ENCODE measurements around the gene PHC1.

The PHC1 gene

DNA sequence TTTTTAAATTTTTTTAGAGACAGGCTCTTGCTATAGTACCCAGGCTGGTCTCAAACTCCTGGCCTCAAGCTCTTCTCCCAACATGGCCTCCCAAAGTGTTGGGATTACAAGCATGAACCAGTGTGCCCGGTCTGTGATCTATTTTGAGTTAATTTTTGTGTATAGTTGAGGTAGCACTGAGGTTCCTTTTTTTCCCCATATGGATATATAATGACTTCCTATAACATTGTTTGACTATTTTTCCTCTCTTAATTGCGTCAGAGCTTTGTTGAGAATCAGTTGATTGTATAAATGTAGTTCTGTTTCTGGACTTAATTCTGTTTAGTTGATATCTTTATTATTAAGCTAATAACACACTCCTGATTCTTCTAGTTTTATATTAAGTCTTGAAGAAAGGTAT lies 43.8 kb downstream of the PHC1 start:
- TF ChIP-seq, protein P1, sequence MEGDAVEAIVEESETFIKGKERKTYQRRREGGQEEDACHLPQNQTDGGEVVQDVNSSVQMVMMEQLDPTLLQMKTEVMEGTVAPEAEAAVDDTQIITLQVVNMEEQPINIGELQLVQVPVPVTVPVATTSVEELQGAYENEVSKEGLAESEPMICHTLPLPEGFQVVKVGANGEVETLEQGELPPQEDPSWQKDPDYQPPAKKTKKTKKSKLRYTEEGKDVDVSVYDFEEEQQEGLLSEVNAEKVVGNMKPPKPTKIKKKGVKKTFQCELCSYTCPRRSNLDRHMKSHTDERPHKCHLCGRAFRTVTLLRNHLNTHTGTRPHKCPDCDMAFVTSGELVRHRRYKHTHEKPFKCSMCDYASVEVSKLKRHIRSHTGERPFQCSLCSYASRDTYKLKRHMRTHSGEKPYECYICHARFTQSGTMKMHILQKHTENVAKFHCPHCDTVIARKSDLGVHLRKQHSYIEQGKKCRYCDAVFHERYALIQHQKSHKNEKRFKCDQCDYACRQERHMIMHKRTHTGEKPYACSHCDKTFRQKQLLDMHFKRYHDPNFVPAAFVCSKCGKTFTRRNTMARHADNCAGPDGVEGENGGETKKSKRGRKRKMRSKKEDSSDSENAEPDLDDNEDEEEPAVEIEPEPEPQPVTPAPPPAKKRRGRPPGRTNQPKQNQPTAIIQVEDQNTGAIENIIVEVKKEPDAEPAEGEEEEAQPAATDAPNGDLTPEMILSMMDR (IDR thresholded peaks at IDR 0.05; ENCODE audit: low read length, missing control alignments), result no peak
- no peak for DNase-seq (ENCODE audit: low read depth)
- H3K4me3 ChIP-seq (replicated peaks; ENCODE audit: low read depth, low read length), result no peak overlapping the region

DNA sequence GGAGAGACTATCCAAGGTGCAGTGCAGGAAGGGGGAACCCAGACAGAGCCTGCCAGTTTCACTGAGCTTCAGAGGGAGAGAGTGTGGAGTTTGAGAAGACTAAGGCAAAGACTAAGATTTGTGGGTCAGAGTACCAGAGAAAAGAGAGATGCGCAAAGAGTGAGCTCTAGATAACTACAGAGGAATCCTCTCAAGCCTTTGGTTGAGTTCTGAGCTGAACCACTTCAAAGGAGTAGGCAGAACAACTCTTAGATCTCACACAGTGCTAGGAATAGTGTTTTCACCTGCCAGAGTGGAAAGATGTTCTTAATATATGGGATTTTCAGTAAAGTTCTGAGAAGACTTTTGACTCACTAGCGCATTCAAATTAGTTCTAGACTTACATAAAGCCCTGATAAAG lies 45.9 kb downstream of the PHC1 start:
- H3K4me3 ChIP-seq (replicated peaks; ENCODE audit: low read depth, low read length), result no peak overlapping the region
- TF ChIP-seq, protein P1 (IDR thresholded peaks at IDR 0.05; ENCODE audit: low read length, missing control alignments), result no peak
- DNase-seq (ENCODE audit: low read depth), result no peak

DNA sequence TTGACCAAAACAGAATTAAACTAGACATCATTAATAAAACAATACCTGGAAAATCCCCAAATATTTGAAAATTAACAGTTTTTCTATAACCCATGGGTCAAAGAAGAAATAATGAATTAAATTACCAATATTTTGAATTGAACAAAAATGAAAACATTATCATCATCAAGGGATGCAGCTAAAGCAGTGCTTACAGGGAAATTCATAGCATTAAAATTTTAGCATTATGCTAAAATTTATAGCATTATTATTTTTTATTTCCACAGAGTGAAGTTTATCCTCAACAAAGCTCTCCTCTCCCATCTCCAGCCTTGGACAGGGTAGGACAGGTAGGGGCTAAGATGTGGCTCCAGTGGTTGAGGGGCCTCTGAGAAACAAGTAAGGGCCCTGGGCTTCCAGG lies 54.5 kb downstream of the PHC1 start:
- TF ChIP-seq, protein P1 (IDR thresholded peaks at IDR 0.05; ENCODE audit: low read length, missing control alignments), result no peak
- DNase-seq (ENCODE audit: low read depth), result no peak
- no peak overlapping the region for H3K4me3 ChIP-seq (replicated peaks; ENCODE audit: low read depth, low read length)

DNA sequence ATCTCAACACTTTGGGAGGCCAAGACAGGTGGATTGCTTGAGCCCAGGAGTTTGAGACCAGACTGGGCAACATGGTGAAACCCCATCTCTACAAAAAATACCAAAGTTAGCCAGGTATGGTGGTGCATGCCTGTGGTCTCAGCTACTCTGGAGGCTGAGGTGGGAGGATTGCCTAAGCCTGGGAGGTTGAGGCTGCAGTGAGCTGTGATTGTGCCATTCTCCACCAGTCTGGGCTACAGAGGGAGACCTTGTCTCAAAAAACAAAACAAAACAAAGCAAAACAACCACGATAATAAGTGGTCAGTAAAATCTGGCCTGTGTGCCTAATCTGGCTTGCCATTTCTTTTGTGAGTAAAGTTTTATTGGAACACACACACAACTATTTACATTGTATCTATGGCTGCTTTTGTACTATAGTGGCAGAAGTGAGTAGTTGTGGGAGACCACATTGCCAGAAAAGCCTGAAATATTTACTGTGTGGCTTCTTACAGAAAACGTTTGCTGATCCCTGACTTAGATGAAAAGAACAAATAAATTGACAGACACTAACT lies 55.6 kb downstream of the PHC1 start:
- TF ChIP-seq, protein P1 (IDR thresholded peaks at IDR 0.05; ENCODE audit: low read length, missing control alignments), result no peak
- DNase-seq (ENCODE audit: low read depth), result no peak
- H3K4me3 ChIP-seq (replicated peaks; ENCODE audit: low read depth, low read length), result no peak overlapping the region

DNA sequence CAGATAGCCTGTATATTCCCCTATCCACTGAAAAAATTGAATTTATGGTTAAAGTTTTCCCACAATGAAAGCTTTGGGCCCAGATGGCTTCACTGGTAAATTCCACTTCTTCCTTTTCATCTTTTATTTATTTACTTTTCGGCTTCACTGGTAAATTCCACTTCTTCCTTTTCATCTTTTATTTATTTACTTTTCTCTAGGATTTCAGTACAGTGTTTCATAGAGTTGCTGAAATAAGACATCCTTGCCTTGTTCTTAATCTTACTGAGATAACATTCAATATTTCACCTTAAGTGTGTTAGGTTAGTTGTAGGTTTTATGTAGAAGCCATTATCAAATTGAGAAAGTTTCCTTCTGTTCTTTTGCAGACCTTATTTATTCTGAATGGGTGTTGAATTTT lies 56.1 kb downstream of the PHC1 start:
- no peak overlapping the region for H3K4me3 ChIP-seq (replicated peaks; ENCODE audit: low read depth, low read length)
- DNase-seq (ENCODE audit: low read depth), result no peak
- TF ChIP-seq, protein P1 (IDR thresholded peaks at IDR 0.05; ENCODE audit: low read length, missing control alignments), result no peak

DNA sequence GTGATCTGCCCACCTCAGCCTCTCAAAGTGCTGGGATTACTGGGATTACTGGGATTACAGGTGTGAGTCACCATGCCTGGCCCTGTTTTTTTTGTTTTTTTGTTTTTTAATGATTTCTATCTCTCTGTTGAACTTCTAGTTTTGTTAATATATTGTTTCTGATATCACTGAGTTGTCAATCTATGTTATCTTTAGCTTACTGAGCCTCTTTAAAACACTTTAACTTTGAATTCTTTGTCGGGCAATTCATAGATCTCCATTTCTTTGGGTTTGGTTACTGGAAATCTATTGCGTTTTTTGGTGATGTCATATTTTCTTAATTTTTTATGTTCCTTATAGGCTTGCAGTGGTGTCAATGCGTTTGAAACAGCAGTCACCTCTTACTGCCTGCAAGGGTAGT lies 65.8 kb downstream of the PHC1 start:
- H3K4me3 ChIP-seq (replicated peaks; ENCODE audit: low read depth, low read length), result no peak overlapping the region
- no peak for DNase-seq (ENCODE audit: low read depth)
- TF ChIP-seq, protein P1 (IDR thresholded peaks at IDR 0.05; ENCODE audit: low read length, missing control alignments), result no peak

DNA sequence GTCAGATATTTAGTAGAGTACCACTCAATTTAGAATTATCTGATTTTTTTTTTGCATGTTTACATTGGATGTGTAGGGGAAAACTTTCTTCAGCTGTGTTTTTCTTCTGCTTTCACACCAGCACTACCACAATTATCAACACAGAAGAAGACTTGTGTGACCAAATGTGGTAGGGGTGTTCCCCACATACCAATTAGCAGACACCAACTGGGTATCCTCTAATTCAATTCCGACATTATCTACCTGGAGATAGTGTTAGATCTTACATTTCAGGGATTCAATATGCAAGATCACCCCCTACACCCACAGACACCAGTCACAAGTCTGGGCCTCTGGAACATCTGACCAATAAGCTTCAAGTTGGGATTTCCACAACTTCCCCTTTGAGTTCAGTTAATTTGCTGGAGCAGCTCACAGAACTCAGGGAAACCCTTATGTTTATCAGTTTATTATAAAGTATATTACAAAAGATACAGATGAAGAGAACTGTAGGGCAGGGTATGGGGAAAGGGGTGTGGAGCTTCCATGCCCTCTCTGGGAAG lies 71.0 kb downstream of the PHC1 start:
- no peak overlapping the region for H3K4me3 ChIP-seq (replicated peaks; ENCODE audit: low read depth, low read length)
- no peak for DNase-seq (ENCODE audit: low read depth)

More for the DNA sequence above, 71.0 kb downstream of the PHC1 start:
- TF ChIP-seq, protein P1 (IDR thresholded peaks at IDR 0.05; ENCODE audit: low read length, missing control alignments), result no peak
